Activated CD8-positive, alpha-beta memory T cell treated with anti-CD3 and anti-CD28 coated beads, Interleukin-2, amount 50 U/mL, for 1 hour (primary cell): ENCODE measurements around the gene BBOX1.
"Not testable (repeated sequence)": the region's sequence is repeated elsewhere in the genome, so short reads cannot be mapped to it uniquely, and the experiment has no call there.

ENCODE experiments used
- DNase-seq: peaks from one replicate; pipeline ENCODE4 v3.0.0-alpha.2; 2020; ENCODE audit errors: extremely low read depth

BBOX1 gene

GRCh38 chr11:27040302-27041115 lies at the start of gene BBOX1:
Gene BBOX1, plus strand, starts transcription at chr11:27040815. Its CDS starts 14,616 bp downstream, at chr11:27055431.
- no peak for DNase-seq

GRCh38 chr11:26992031-26992541 lies 48.5 kb upstream of the BBOX1 start:
- no peak for DNase-seq

- DNase-seq = no peak
These were observed 46.6 kb upstream of the BBOX1 start, which contains the start of gene FIBIN for GRCh38 chr11:26993965-26994457. Gene FIBIN, plus strand, starts transcription at chr11:26994112. Its CDS starts 415 bp downstream, at chr11:26994527.

- DNase-seq = no peak
These were observed 46.0 kb upstream of the BBOX1 start for GRCh38 chr11:26994631-26995095.

GRCh38 chr11:26995701-26996460 lies 44.7 kb upstream of the BBOX1 start:
- DNase-seq = no peak

GRCh38 chr11:26997378-26997777 lies 43.2 kb upstream of the BBOX1 start:
- DNase-seq = no peak

GRCh38 chr11:27001136-27001730 lies 39.4 kb upstream of the BBOX1 start:
- not testable (repeated sequence) for DNase-seq

GRCh38 chr11:27002431-27002830 lies 38.2 kb upstream of the BBOX1 start:
- no peak for DNase-seq

- DNase-seq = no peak
These were observed 37.8 kb upstream of the BBOX1 start for GRCh38 chr11:27002838-27003237.

- no peak for DNase-seq
These were observed 36.5 kb upstream of the BBOX1 start for GRCh38 chr11:27004103-27004502.

- no peak for DNase-seq
These were observed 31.6 kb upstream of the BBOX1 start for GRCh38 chr11:27008811-27009535.

- no peak for DNase-seq
These were observed 28.9 kb upstream of the BBOX1 start for GRCh38 chr11:27011560-27012233.

GRCh38 chr11:27012234-27012921 lies 28.2 kb upstream of the BBOX1 start:
- no peak for DNase-seq

- no peak for DNase-seq
These were observed 26.7 kb upstream of the BBOX1 start for GRCh38 chr11:27013781-27014361.

- DNase-seq = no peak
These were observed 21.6 kb upstream of the BBOX1 start for GRCh38 chr11:27018902-27019529.

- no peak for DNase-seq
These were observed 19.9 kb upstream of the BBOX1 start for GRCh38 chr11:27020751-27021150.

- no peak for DNase-seq
These were observed 17.9 kb upstream of the BBOX1 start for GRCh38 chr11:27022659-27023251.

- DNase-seq = no peak
These were observed 15.8 kb upstream of the BBOX1 start for GRCh38 chr11:27024865-27025264.
